ENCODE results near the gene TOR3A. TPM values are rescaled to one million over a fixed set of nuclear protein-coding genes. Genes with fewer than 3 reads are reported as not detected.

TOR3A gene
- 36.3 to 42.9 TPM (median 41.0 TPM) in 5 replicates for total RNA-seq (2022; extraction: Qiagen RNA extraction)

GRCh38 chr1:179081687-179082332, at the start of gene TOR3A:
TOR3A (plus strand) TSS chr1:179082070; CDS start chr1:179082129, 59 bp downstream.

Other genes with a start within 250 kb of the TOR3A start
- gene ANGPTL1, start 211.0 kb upstream of the TOR3A start, total RNA-seq (2022; extraction: Qiagen RNA extraction), result not detected in 5 replicates
- gene FAM20B, start 56.2 kb upstream of the TOR3A start, total RNA-seq (2022; extraction: Qiagen RNA extraction), result 15.8 to 20.2 TPM (median 18.2 TPM) in 5 replicates
- gene ABL2, start 147.6 kb downstream of the TOR3A start, total RNA-seq (2022; extraction: Qiagen RNA extraction), result 16.2 to 22.3 TPM (median 16.8 TPM) in 5 replicates
- 21.7 to 34.4 TPM (median 29.6 TPM) in 5 replicates for gene SOAT1, start 211.7 kb downstream of the TOR3A start, total RNA-seq (2022; extraction: Qiagen RNA extraction)